GM12878 (cell line): ENCODE results near the gene PLAC9. TPM values are rescaled to one million over a fixed set of nuclear protein-coding genes. Genes with fewer than 3 reads are reported as not detected.
"Not testable (repeated sequence)": the region's sequence is repeated elsewhere in the genome, so short reads cannot be mapped to it uniquely, and the experiment has no call there.

Source experiments
- ATAC-seq: fragments of 200-7000 bp; cut with Tn5 transposase; 3 replicates; pipeline ENCODE4 v1.9.1; 2020; ENCODE audit warnings: mild to moderate bottlenecking, moderate library complexity
- BruUV-seq: library from RNA; stranded (reverse); fragments of 400-500 nt; replicated peaks from 2 replicates; lab custom pipeline; 2021; lab: Mats Ljungman, UMichigan
- CTCF ChIA-PET: fragments of 300-600 bp; sonication (Branson Sonifier 250); formaldehyde crosslinking; extraction: SDS; loops from one replicate; lab custom pipeline; 2021; ENCODE audit warnings: inconsistent platforms; lab: Yijun Ruan, JAX
- POLR2A ChIA-PET: fragments of 350-600 bp; formaldehyde crosslinking; extraction: SDS; loops from one replicate; lab custom pipeline; 2021; ENCODE audit warnings: inconsistent platforms; lab: Charles Lee
- RAD21 ChIA-PET: fragments of 300-600 bp; sonication (Branson Sonifier 250); formaldehyde crosslinking; loops from one replicate; lab custom pipeline; 2023; ENCODE audit warnings: antibody characterized with exemption; ENCODE audit not compliant: unreplicated experiment; lab: Charles Lee
- SMC1A ChIA-PET: fragments of 300-600 bp; sonication (Branson Sonifier 250); formaldehyde crosslinking; loops from one replicate; lab custom pipeline; 2023; ENCODE audit not compliant: unreplicated experiment, uncharacterized antibody; lab: Charles Lee
- DNase-seq: peaks from one replicate; pipeline ENCODE4 v3.0.0-alpha.2; 2011; ENCODE audit warnings: low read depth, low spot score
- FAIRE-seq: peaks from 3 replicates; lab custom pipeline; 2011; peaks lifted over from hg19 to GRCh38; lab: Jason Lieb, UNC
- H2AFZ ChIP-seq: 2 replicates; pipeline ENCODE4 v1.6.0; 2011; ENCODE audit warnings: low read depth, low read length, control low read depth; ENCODE audit not compliant: control insufficient read depth
- H3K27ac ChIP-seq: 2 replicates; pipeline ENCODE4 v1.5.1; 2011; ENCODE audit warnings: control low read depth; ENCODE audit not compliant: control insufficient read depth, insufficient read depth
- H3K27me3 ChIP-seq, 2 experiments: replicated peaks in 1 of 2; 2 replicates each; pipeline versions ENCODE4 v1.6.0 to v1.6.1; 2011; ENCODE audit warnings: low read length in 1 of 2; ENCODE audit not compliant: control insufficient read depth in 2 of 2, insufficient read depth in 2 of 2
- H3K36me3 ChIP-seq, 2 experiments: 2 replicates each; pipeline ENCODE4 v1.5.1; 2011; ENCODE audit warnings: low read length in 1 of 2; ENCODE audit not compliant: control insufficient read depth in 2 of 2, insufficient read depth in 2 of 2
- H3K4me1 ChIP-seq: 2 replicates; pipeline ENCODE4 v1.6.1; 2011; ENCODE audit warnings: mild to moderate bottlenecking, low read length, moderate library complexity, mixed read lengths; ENCODE audit not compliant: control insufficient read depth, insufficient read depth
- H3K4me2 ChIP-seq: 2 replicates; pipeline ENCODE4 v1.6.0; 2011; ENCODE audit warnings: control low read depth; ENCODE audit not compliant: control insufficient read depth, insufficient read depth
- H3K4me3 ChIP-seq: fragments of 200-600 bp; sonication (generic); 2 replicates; pipeline ENCODE4 v1.5.1; 2016
- H3K79me2 ChIP-seq: 2 replicates; pipeline ENCODE4 v1.6.0; 2011; ENCODE audit warnings: low read length; ENCODE audit not compliant: control insufficient read depth, insufficient read depth
- H3K9ac ChIP-seq: 2 replicates; pipeline ENCODE4 v1.8.0; 2011; ENCODE audit warnings: low read length, control low read depth, mixed read lengths; ENCODE audit not compliant: control insufficient read depth, insufficient read depth
- H3K9me3 ChIP-seq: replicated peaks from 3 replicates; pipeline ENCODE4 v1.5.1; 2011; ENCODE audit warnings: mild to moderate bottlenecking, low read length; ENCODE audit not compliant: control insufficient read depth, insufficient read depth
- H4K20me1 ChIP-seq: 2 replicates; pipeline ENCODE4 v1.6.0; 2011; ENCODE audit not compliant: control insufficient read depth, insufficient read depth
- NR2C2 ChIP-seq: IDR thresholded peaks from 2 replicates; pipeline ENCODE4 v1.6.1; 2011; ENCODE audit warnings: borderline replicate concordance, low read depth; ENCODE audit not compliant: control insufficient read depth, insufficient read length
- ZNF207 ChIP-seq: fragments of 450-650 bp; IDR thresholded peaks from 2 replicates; pipeline ENCODE4 v1.6.1; 2014; ENCODE audit warnings: antibody characterized with exemption, mild to moderate bottlenecking, borderline replicate concordance
- ZZZ3 ChIP-seq: IDR thresholded peaks from 2 replicates; pipeline ENCODE4 v1.6.1; 2011; ENCODE audit warnings: low read depth; ENCODE audit not compliant: control insufficient read depth, insufficient read length
- WGBS: methylation state at CpG from one replicate; pipeline ENCODE4 v1.1.6; 2016; ENCODE audit warnings: low lambda C conversion rate; ENCODE audit not compliant: insufficient replicate concordance, insufficient coverage; ENCODE audit errors: missing lambda C conversion rate; 5-methylcytosine and 5-hydroxymethylcytosine counted together
- in situ Hi-C: fragments of 300-500 bp; cut with MboI; formaldehyde crosslinking; loops from 9 replicates; pipeline ENCODE4 v1.14.3; 2018; ENCODE audit warnings: mixed read lengths
- intact Hi-C: fragments of 100-400 bp; cut with micrococcal nuclease; formaldehyde crosslinking; loops from one replicate; pipeline ENCODE4 v1.14.2; 2022; ENCODE audit not compliant: unreplicated experiment
- polyA plus RNA-seq, 11 experiments: library from polyadenylated mRNA; depleted of rRNA in 4 of 11; unstranded in 6 of 11; stranded (reverse) in 5 of 11; fragments of >200 nt; fragmentation: Nextera tagmentation in 4 of 11; fragmentation: Illumina TruSeq in 1 of 11; extraction: Ambion mirVana in 4 of 11; extraction: Trizol in 1 of 11; gene quantifications; 1 replicate in 1 of 11; 2 replicates in 10 of 11; pipeline versions ENCODE4 v1.2.1 to v1.2.3, GENCODE V29; 2011 to 2016; ENCODE audit warnings: inconsistent platforms in 2 of 11, missing spikeins in 2 of 11, low read depth in 1 of 11
- total RNA-seq, 4 experiments: library from RNA; depleted of rRNA in 3 of 4; stranded (reverse); fragments of >200 nt in 3 of 4; fragmentation: Illumina TruSeq in 1 of 4; extraction: Trizol in 1 of 4; gene quantifications; 2 replicates each; pipeline versions ENCODE4 v1.2.1 to v1.2.3, GENCODE V29; 2013 to 2021

PLAC9 gene
- total and polyA plus RNA-seq, 10 of the 15 experiments (the other 5 are each of a cell fraction or from before 2014, with no cell fraction given), result not detected

DNA sequence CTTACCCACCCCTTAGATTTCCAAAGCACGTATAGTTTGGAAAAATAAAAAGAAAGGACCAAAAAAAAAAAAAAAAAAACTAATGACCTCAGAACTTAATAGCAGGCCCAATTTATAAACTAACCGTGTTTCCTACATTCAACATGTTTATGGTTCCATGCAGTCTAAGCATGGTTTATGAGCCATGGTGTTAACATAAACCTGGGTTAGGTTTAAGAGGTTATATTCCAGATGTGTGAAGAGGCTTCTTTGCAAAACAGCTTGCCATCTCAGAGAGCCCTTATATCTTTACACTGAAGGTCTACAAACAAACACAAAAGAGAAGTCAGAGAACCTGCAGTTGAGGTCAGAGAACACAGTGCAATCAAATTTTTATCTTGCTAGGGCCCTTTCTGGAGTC lies 38.3 kb upstream of the PLAC9 start:
- Histone ChIP-seq H3K36me3 (no peaks in the 10 kb centered on the region), H3K9ac (no peak overlapping the region), H2AFZ (no peak overlapping the region), H3K4me2 (no peak overlapping the region), H3K27me3 (no peaks in the 10 kb centered on the region), H3K4me1 (no peaks in the 10 kb centered on the region), H3K4me3 (no peak overlapping the region), H3K27ac (no peak overlapping the region), H3K79me2 (no peaks in the 10 kb centered on the region), H4K20me1 (no peaks in the 10 kb centered on the region), H3K9me3 (no peaks in the 10 kb centered on the region)
- TF ChIP-seq ZZZ3, result no peak
- TF ChIP-seq ZNF207, result no peak
- TF ChIP-seq NR2C2, result no peak
- in situ Hi-C loops (no loop called here), intact Hi-C loops (no loop called here)
- WGBS, result 100% methylated on average over 1 of the region's 2 CpGs
- ChIA-PET CTCF (no interaction called here), RAD21 (interaction anchor here (1.1 kb wide), 1 partner anchor 12 kb away, joined by 3 read pairs; no protein-coding TSS in a partner anchor), SMC1A (interaction anchor here (0.6 kb wide), 1 partner anchor 24 kb away, joined by 3 read pairs; no protein-coding TSS in a partner anchor), POLR2A (no interaction called here)
- no TSS peak for BruUV-seq
- no peak for ATAC-seq
- no peak for FAIRE-seq
- no peak for DNase-seq

DNA sequence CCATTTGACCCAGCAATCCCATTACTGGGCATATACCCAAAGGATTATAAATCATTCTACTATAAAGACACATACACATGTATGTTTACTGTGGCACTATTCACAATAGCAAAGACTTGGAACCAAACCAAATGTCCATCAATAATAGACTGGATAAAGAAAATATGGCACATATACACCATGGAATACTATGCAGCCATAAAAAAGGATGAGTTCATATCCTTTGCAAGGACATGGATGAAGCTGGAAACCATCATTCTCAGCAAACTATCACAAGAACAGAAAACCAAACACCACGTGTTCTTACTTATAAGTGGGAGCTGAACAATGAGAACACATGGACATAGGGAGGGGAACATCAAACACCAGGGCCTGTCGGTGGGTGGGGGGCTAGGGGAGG lies 34.3 kb upstream of the PLAC9 start:
- H3K79me2 ChIP-seq, CTCF ChIA-PET, DNase-seq, intact Hi-C loops, in situ Hi-C loops, H3K4me1 ChIP-seq, H3K4me3 ChIP-seq, H3K9me3 ChIP-seq, H3K27me3 ChIP-seq, H2AFZ ChIP-seq, ATAC-seq, SMC1A ChIA-PET, H4K20me1 ChIP-seq, H3K9ac ChIP-seq, BruUV-seq, H3K27ac ChIP-seq, FAIRE-seq, H3K36me3 ChIP-seq, H3K4me2 ChIP-seq, RAD21 ChIA-PET, POLR2A ChIA-PET: not testable (repeated sequence)
- WGBS, result 17% methylated on average over 2 of the region's 2 CpGs

GRCh38 chr10:80099295-80099694 lies 33.2 kb upstream of the PLAC9 start:
- ATAC-seq, CTCF ChIA-PET, BruUV-seq, H3K9me3 ChIP-seq, intact Hi-C loops, DNase-seq, H3K27me3 ChIP-seq, H3K9ac ChIP-seq, H2AFZ ChIP-seq, H3K4me2 ChIP-seq, H3K36me3 ChIP-seq, SMC1A ChIA-PET, POLR2A ChIA-PET, H4K20me1 ChIP-seq, H3K4me3 ChIP-seq, H3K27ac ChIP-seq, H3K4me1 ChIP-seq, in situ Hi-C loops, FAIRE-seq, H3K79me2 ChIP-seq, RAD21 ChIA-PET: not testable (repeated sequence)
- WGBS, result 70% methylated on average over 8 of the region's 8 CpGs
